ENCODE data around the gene CTXN2.
A peak's percentile ranks its signal among the peaks of the same experiment; 100 is the strongest.

The CTXN2 gene

GRCh38 chr15:48191574-48192225 is at the start of gene CTXN2:
Gene CTXN2 (plus strand): TSS chr15:48191665. CDS start chr15:48201301, 9,636 bp downstream.
- DNase-seq (ENCODE audit: low read depth, low spot score): peak; percentile 19

- DNase-seq (ENCODE audit: low read depth, low spot score): peak; percentile 3
These were observed 47.6 kb upstream of the CTXN2 start for GRCh38 chr15:48143856-48144255.

GRCh38 chr15:48144889-48145288 is 46.6 kb upstream of the CTXN2 start:
- peak; percentile 40 for DNase-seq (ENCODE audit: low read depth, low spot score)

GRCh38 chr15:48145923-48146322 is 45.5 kb upstream of the CTXN2 start:
- no peak for DNase-seq (ENCODE audit: low read depth, low spot score)

GRCh38 chr15:48147358-48147757 is 44.1 kb upstream of the CTXN2 start:
- no peak for DNase-seq (ENCODE audit: low read depth, low spot score)

GRCh38 chr15:48149858-48150257 is 41.6 kb upstream of the CTXN2 start:
- DNase-seq (ENCODE audit: low read depth, low spot score): peak; percentile 44

GRCh38 chr15:48153526-48153925 is 37.9 kb upstream of the CTXN2 start:
- no peak for DNase-seq (ENCODE audit: low read depth, low spot score)

- DNase-seq (ENCODE audit: low read depth, low spot score): no peak
These were observed 22.8 kb upstream of the CTXN2 start for GRCh38 chr15:48168616-48169015.

GRCh38 chr15:48170981-48171380 is 20.5 kb upstream of the CTXN2 start:
- DNase-seq (ENCODE audit: low read depth, low spot score): no peak

- no peak for DNase-seq (ENCODE audit: low read depth, low spot score)
These were observed 16.3 kb upstream of the CTXN2 start for GRCh38 chr15:48175126-48175525.

GRCh38 chr15:48176112-48176511 is 15.4 kb upstream of the CTXN2 start:
- DNase-seq (ENCODE audit: low read depth, low spot score): no peak

GRCh38 chr15:48176957-48177356 is 14.5 kb upstream of the CTXN2 start:
- peak; percentile 2 for DNase-seq (ENCODE audit: low read depth, low spot score)

GRCh38 chr15:48177383-48177765 is 14.1 kb upstream of the CTXN2 start:
- DNase-seq (ENCODE audit: low read depth, low spot score): peak; percentile 75

GRCh38 chr15:48177766-48178647 is 13.5 kb upstream of the CTXN2 start, which contains the start of gene MYEF2:
Gene MYEF2 (minus strand): TSS chr15:48178295. CDS start chr15:48178237, 58 bp downstream.
- DNase-seq (ENCODE audit: low read depth, low spot score): peak; percentile 91

GRCh38 chr15:48178648-48178931 is 12.9 kb upstream of the CTXN2 start:
- no peak for DNase-seq (ENCODE audit: low read depth, low spot score)

GRCh38 chr15:48182749-48183148 is 8.7 kb upstream of the CTXN2 start:
- no peak for DNase-seq (ENCODE audit: low read depth, low spot score)

- DNase-seq (ENCODE audit: low read depth, low spot score): no peak
These were observed 5.9 kb upstream of the CTXN2 start for GRCh38 chr15:48185529-48185928.

- no peak for DNase-seq (ENCODE audit: low read depth, low spot score)
These were observed 5.2 kb upstream of the CTXN2 start for GRCh38 chr15:48186271-48186670.

- peak; percentile 92 for DNase-seq (ENCODE audit: low read depth, low spot score)
These were observed 412 bp upstream of the CTXN2 start for GRCh38 chr15:48190932-48191573.

GRCh38 chr15:48202068-48202467 is 10.6 kb downstream of the CTXN2 start:
- no peak for DNase-seq (ENCODE audit: low read depth, low spot score)

GRCh38 chr15:48205981-48206380 is 14.5 kb downstream of the CTXN2 start, which contains the start of gene SLC12A1:
Gene SLC12A1 (plus strand): TSS chr15:48206302. CDS start chr15:48207720, 1,418 bp downstream.
- DNase-seq (ENCODE audit: low read depth, low spot score): no peak

GRCh38 chr15:48221261-48221660 is 29.8 kb downstream of the CTXN2 start:
- DNase-seq (ENCODE audit: low read depth, low spot score): peak; percentile 2
